GM12875 (cell line): ENCODE results near the gene ADRA1B.

Experiments
- H3K4me3 ChIP-seq: one replicate; pipeline ENCODE4 v1.5.1; 2011; ENCODE audit warnings: low read depth, low read length, control low read depth
- TF ChIP-seq, protein P1 (sequence below): IDR thresholded peaks from 2 replicates; pipeline ENCODE4 v1.5.1; 2011; ENCODE audit warnings: low read depth, mild to moderate bottlenecking, control low read depth, inconsistent platforms, low read length, moderate library complexity, borderline replicate concordance; ENCODE audit not compliant: insufficient read depth

ADRA1B gene

DNA sequence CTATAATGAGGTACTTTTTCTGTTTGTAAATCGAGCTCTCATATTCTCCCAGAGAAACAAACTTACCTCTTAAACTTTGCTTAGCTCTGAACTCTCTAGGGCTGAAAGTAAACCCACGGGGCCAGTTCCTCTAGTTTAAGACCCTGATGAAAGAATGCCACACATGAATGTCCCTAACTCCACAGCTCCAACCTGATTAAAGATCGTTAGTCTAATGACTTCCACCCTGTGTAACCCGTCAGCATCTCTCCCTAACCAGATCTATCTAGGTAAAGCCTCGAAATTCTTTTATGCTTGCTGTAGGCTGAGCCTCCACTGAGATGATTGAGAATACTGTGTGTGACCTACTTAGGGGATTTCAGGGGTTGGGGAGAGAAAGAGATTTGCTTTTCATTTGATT lies 27.0 kb downstream of the ADRA1B start:
- TF ChIP-seq, protein P1, sequence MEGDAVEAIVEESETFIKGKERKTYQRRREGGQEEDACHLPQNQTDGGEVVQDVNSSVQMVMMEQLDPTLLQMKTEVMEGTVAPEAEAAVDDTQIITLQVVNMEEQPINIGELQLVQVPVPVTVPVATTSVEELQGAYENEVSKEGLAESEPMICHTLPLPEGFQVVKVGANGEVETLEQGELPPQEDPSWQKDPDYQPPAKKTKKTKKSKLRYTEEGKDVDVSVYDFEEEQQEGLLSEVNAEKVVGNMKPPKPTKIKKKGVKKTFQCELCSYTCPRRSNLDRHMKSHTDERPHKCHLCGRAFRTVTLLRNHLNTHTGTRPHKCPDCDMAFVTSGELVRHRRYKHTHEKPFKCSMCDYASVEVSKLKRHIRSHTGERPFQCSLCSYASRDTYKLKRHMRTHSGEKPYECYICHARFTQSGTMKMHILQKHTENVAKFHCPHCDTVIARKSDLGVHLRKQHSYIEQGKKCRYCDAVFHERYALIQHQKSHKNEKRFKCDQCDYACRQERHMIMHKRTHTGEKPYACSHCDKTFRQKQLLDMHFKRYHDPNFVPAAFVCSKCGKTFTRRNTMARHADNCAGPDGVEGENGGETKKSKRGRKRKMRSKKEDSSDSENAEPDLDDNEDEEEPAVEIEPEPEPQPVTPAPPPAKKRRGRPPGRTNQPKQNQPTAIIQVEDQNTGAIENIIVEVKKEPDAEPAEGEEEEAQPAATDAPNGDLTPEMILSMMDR = no peak
- H3K4me3 ChIP-seq = no peak overlapping the region

DNA sequence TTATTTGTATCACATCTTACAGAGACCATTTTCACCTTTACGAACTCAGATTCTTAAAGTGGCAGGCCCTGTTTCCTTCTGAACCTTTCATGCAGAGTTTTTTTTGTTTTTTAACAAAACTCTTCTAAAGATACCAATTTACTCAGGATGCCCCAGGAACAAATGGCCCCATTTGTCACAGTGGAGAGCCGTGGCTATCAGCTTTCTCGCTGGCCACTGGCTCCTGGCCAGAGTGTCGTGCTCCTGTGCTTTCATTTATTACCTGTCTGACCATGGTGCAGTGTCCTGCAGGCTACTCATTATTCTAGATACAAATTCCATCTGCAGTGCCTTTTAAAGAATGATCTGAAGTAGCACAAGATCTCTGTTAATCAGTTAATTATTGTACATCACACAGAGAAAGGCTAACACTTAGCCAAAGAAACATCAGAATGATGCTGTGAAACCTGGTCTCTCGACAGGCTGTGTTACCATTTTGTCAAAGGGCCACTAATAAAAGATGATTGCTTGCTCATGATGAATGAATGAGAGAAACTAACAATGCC lies 27.8 kb downstream of the ADRA1B start:
- TF ChIP-seq, protein P1 = no peak
- H3K4me3 ChIP-seq = no peak overlapping the region

DNA sequence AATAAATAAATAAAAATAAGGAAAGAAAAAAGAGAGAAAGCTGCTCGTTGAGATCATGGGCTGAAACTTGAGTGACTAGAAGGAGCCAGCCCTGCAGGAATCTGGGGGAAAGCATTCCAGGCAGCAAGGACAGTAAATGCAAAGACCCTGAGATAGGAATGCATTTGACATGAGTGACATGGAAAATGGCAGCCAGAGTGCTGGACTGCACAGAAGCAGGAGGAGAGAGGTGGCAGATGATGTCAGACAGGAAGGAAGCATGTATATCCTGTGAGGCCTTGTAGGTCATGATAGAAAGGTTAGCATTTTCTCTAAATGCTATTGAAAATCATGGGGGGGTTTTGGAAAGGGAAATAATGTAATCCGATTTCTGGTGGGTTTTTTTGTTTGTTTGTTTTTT lies 29.1 kb downstream of the ADRA1B start:
- TF ChIP-seq, protein P1 = no peak
- no peak overlapping the region for H3K4me3 ChIP-seq

DNA sequence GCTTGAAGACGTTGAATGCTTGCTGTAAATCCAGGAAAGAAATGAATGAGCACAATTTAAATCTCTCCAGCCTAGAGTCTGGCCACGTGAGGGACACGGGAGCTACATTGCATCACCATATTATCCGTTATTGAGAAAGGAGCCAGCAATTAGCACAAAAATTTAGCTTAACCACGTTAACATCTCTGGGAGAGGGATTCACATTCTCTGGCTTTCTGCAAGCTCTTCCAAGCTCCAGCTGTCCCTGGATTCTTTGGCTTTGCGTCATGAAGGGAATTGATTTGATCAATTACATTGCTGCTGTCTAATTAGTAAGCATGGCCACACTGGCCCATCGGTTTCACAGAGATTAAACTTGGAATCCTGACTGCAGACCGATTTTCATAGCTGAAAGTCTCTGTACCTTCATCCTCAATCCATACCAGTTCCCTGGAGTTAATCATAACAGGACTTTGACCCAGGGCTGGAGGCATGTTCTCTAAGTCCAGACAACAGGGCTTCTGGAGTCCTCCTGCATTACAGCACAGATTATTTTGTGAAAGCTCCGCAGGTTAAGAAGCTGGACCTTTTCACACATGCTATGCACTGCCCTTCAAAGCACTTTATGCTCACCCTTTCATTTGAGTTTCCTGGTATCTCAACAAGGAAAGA lies 31.6 kb downstream of the ADRA1B start:
- no peak overlapping the region for H3K4me3 ChIP-seq
- TF ChIP-seq, protein P1 = no peak

DNA sequence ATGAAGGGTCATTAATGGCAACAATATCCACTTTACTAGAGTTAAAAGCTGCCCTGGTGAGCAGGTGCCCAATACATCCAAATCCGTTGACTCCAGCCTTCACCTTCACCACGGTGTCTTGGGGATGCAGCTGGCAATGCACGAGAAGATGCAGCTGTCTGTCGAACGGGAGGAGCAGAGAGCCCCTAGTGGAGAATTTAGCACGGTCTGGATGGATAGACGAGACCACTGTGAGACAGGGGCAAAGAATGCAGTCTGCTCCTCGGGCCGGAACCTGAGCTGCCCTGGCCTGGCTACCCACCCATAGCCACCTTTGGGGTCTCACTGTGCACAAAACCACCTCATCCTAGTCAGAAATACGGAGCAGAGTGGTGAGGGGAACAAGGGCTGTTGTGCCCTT lies 35.1 kb downstream of the ADRA1B start:
- TF ChIP-seq, protein P1 = peak; percentile 51
- H3K4me3 ChIP-seq = no peak overlapping the region

DNA sequence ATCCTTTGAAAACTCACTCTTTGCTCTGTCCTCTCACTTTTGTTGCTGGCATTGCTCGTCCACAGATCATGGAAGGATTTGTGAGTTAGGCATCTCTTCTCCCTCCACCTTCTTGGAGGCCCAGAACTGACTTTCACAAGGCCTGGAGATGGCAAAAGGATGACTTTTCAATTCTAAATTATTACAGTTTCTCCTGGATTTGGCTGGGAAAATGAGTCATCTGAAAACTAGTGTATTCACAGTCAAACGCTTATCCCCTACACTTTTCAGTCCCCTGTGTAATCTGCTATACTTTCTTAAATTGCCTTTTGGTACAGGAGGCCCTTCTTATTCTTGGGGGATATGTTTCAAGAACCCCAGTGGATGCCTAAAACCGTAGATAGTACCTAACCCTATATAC lies 35.6 kb downstream of the ADRA1B start:
- TF ChIP-seq, protein P1 = no peak
- H3K4me3 ChIP-seq = no peak overlapping the region

DNA sequence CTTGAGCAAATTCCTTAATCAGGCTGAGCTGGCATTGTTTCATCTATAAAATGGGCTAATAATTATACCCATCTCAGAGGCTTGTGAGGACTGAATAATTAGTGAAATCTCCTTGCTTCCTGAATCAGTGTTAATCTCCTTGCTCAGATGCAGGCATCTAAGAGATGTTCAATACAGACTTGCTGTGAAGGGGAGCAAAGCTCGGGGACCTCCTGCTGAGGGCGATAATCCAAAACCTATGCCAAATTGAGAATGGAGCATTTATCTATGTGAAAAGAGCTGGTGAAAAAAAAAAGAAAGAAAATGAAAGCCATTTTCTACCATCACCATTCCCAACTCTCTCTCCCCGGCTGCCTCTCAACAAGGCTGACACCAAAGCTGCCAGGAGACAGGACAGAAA lies 37.3 kb downstream of the ADRA1B start:
- H3K4me3 ChIP-seq = no peak overlapping the region
- TF ChIP-seq, protein P1 = no peak
